HCT116 (cell line): ENCODE results near the gene HOXC12.

Experiments
- CTCF ChIP-seq, 3 experiments: fragments of 200-600 bp in 1 of 3; sonication (generic) in 1 of 3; IDR thresholded peaks in 2 of 3; conservative IDR thresholded peaks in 1 of 3; 2 replicates each; pipeline ENCODE4 v1.5.1; 2012 to 2017; ENCODE audit warnings: low read depth in 2 of 3, low read length in 2 of 3, antibody characterized with exemption in 1 of 3, borderline replicate concordance in 1 of 3, control low read depth in 1 of 3, mild to moderate bottlenecking in 1 of 3, mixed read lengths in 1 of 3, mixed run types in 1 of 3, moderate library complexity in 1 of 3; ENCODE audit not compliant: insufficient read depth in 1 of 3
- POLR2A ChIP-seq: IDR thresholded peaks from 2 replicates; pipeline ENCODE4 v1.7.0; 2011; ENCODE audit warnings: borderline replicate concordance; ENCODE audit not compliant: insufficient read depth, insufficient read length; ENCODE audit errors: extremely low read depth
- RAD21 ChIP-seq: IDR thresholded peaks from 2 replicates; pipeline ENCODE4 v1.6.1; 2012; ENCODE audit warnings: low read depth, mild to moderate bottlenecking
- TCF7L2 ChIP-seq: IDR thresholded peaks from 2 replicates; pipeline ENCODE4 v1.7.0; 2011; ENCODE audit warnings: borderline replicate concordance, inconsistent platforms; ENCODE audit not compliant: insufficient read depth, insufficient read length; ENCODE audit errors: extremely low read depth
- YY1 ChIP-seq: IDR thresholded peaks from 2 replicates; pipeline ENCODE4 v1.6.1; 2011; ENCODE audit warnings: low read length, low read depth, moderate library complexity, mild to moderate bottlenecking; ENCODE audit not compliant: insufficient replicate concordance; ENCODE audit errors: extremely low read depth

GRCh38 chr12:53937099-53937498 is 17.6 kb upstream of the HOXC12 start:
- TF ChIP-seq TCF7L2, result no peak
- no peak for TF ChIP-seq CTCF (IDR thresholded peaks at IDR 0.05 in 2 of 3, conservative IDR thresholded peaks at IDR 0.05 in 1 of 3; ENCODE audit: borderline replicate concordance in 1 of 3, insufficient read depth in 1 of 3, low read depth in 2 of 3, low read length in 2 of 3)
- TF ChIP-seq YY1, result no peak
- no peak for TF ChIP-seq RAD21
- no peak for TF ChIP-seq POLR2A
